ENCODE results near the gene C2CD2. TPM values are rescaled to one million over a fixed set of nuclear protein-coding genes. Genes with fewer than 3 reads are reported as not detected.
"Not testable (repeated sequence)": the region's sequence is repeated elsewhere in the genome, so short reads cannot be mapped to it uniquely, and the experiment has no call there.

The C2CD2 gene
- total RNA-seq, 1 donor from 2014 or later, result 24.8 TPM

DNA sequence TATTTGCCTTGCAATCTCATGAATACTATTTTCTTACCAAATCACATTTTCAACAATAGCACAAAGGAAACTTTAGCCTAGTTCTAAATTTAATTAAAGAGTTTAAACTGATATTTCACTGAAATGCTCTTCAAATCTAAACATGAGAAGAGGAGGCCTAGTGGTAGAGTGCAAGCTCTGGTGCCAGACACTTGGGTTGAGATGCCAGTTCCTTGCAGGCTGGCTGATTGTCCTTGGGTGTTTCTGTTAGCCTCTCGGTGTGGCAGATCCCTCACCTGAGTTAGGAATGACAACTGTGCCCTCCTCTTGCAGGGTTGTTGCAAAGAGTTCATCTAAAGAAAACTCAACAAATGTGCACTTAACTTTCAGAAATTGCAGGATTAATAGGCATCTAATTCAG, 43.8 kb upstream of the C2CD2 start:
- peaks cover 62% of the 10 kb centered on the region for H3K36me3 Mint-ChIP-seq (ENCODE audit: insufficient read depth)
- TF ChIP-seq, protein P1, sequence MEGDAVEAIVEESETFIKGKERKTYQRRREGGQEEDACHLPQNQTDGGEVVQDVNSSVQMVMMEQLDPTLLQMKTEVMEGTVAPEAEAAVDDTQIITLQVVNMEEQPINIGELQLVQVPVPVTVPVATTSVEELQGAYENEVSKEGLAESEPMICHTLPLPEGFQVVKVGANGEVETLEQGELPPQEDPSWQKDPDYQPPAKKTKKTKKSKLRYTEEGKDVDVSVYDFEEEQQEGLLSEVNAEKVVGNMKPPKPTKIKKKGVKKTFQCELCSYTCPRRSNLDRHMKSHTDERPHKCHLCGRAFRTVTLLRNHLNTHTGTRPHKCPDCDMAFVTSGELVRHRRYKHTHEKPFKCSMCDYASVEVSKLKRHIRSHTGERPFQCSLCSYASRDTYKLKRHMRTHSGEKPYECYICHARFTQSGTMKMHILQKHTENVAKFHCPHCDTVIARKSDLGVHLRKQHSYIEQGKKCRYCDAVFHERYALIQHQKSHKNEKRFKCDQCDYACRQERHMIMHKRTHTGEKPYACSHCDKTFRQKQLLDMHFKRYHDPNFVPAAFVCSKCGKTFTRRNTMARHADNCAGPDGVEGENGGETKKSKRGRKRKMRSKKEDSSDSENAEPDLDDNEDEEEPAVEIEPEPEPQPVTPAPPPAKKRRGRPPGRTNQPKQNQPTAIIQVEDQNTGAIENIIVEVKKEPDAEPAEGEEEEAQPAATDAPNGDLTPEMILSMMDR (IDR thresholded peaks at IDR 0.05; ENCODE audit: unreplicated experiment), result no peak
- H3K4me1 Mint-ChIP-seq (ENCODE audit: low read depth), result no peaks in the 10 kb centered on the region
- no peak overlapping the region for H3K4me3 Mint-ChIP-seq (ENCODE audit: low read depth)
- no peak overlapping the region for H3K27ac Mint-ChIP-seq
- no peaks in the 10 kb centered on the region for H3K27me3 Mint-ChIP-seq
- H3K9me3 Mint-ChIP-seq (ENCODE audit: low read depth), result peaks cover 16% of the 10 kb centered on the region
- no peak for DNase-seq (ENCODE audit: low spot score, unreplicated experiment)

DNA sequence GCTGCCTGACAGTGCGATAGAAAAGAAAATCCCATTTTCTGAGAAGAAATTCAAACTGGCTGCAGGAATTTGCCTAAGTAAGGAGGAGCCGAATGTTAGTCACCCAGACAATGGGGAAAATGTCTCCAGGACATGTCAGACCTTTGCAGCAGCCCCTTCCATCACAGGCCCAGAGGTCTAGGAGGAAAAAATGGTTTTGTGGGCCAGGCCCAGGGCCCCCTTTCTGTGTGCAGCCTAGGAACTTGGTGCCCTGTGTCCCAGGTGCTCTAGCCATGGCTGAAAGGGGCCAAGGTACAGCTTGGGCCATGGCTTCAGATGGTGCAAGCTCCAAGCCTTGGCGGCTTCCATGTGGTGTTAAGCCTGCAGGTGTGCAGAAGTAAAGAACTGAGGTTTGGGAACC, 41.8 kb upstream of the C2CD2 start:
- Mint-ChIP-seq H3K27ac (no peak overlapping the region), H3K27me3 (no peaks in the 10 kb centered on the region)

DNA sequence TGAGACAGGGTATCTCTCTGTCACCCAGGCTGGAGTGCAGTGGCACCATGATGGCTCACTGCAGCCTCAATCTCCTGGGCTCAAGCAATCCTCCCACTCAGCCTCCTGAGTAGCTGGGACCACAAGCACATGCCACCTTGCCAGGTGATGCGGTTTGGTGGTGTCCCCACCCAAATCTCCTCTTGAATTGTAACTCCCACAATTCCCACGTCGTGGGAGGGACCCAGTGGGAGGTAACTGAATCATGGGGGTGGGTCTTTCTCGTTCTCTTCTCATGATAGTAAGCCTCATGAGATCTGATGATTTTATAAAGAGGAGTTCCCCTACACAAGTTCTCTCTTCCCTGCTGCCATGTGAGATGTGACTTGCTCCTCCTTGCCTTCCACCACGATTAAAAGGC, 40.8 kb upstream of the C2CD2 start:
- not testable (repeated sequence) for DNase-seq (ENCODE audit: low spot score, unreplicated experiment); H3K27ac Mint-ChIP-seq; H3K27me3 Mint-ChIP-seq; H3K4me3 Mint-ChIP-seq (ENCODE audit: low read depth); H3K4me1 Mint-ChIP-seq (ENCODE audit: low read depth)
- Mint-ChIP-seq H3K36me3 (ENCODE audit: insufficient read depth) (peaks cover 57% of the 10 kb centered on the region), H3K9me3 (ENCODE audit: low read depth) (peaks cover 16% of the 10 kb centered on the region)

More for the DNA sequence above, 41.8 kb upstream of the C2CD2 start:
- Mint-ChIP-seq H3K4me1 (ENCODE audit: low read depth) (no peaks in the 10 kb centered on the region), H3K4me3 (ENCODE audit: low read depth) (no peak overlapping the region), H3K9me3 (ENCODE audit: low read depth) (peaks cover 16% of the 10 kb centered on the region), H3K36me3 (ENCODE audit: insufficient read depth) (peaks cover 61% of the 10 kb centered on the region)
- no peak for DNase-seq (ENCODE audit: low spot score, unreplicated experiment)
- TF ChIP-seq, protein P1 (IDR thresholded peaks at IDR 0.05; ENCODE audit: unreplicated experiment), result no peak

DNA sequence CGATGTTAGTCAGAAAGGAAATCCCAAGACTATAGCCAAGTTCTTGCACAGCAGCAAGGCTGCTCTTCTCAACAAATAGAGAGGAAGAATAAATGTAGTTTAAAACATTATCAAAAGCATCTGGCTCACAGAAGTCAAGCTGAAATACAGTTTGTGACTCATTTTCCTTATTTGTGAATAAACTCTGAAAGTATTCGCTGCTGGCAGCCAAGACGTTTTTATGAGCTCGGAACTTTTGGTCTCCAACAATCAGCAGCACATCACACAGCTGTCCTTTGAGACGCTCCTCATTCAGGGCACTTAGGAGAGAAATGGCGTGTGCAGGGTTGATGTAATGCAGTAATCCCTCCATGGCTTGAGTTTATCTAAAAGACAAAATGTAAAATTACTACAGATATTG, 39.9 kb upstream of the C2CD2 start:
- TF ChIP-seq, protein P1 (IDR thresholded peaks at IDR 0.05; ENCODE audit: unreplicated experiment), result no peak

DNA sequence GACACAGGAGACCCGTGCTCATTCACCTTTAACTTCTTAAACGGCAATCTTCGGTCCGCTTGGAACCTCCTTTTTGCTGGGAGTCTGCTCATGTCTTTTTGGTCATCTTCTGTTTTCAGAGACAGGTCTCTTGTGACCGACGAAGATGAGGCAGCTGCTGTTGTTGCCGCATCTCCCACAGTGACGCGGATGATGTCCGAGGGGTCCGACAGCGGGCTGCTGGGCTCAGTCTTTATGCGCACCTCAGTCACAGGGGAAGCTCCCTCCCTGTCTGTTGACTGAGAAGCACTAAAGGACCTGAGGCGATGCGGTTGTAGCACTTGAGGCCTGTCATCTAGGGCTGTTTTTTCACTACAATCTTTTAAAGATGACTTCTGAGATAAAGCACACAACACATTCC, 38.8 kb upstream of the C2CD2 start:
- H3K27ac Mint-ChIP-seq, result no peak overlapping the region
- TF ChIP-seq, protein P1 (IDR thresholded peaks at IDR 0.05; ENCODE audit: unreplicated experiment), result no peak
- no peak for DNase-seq (ENCODE audit: low spot score, unreplicated experiment)

More for the DNA sequence above, 39.9 kb upstream of the C2CD2 start:
- Mint-ChIP-seq H3K27ac (no peak overlapping the region), H3K27me3 (no peaks in the 10 kb centered on the region), H3K4me1 (ENCODE audit: low read depth) (no peaks in the 10 kb centered on the region), H3K36me3 (ENCODE audit: insufficient read depth) (peaks cover 56% of the 10 kb centered on the region), H3K9me3 (ENCODE audit: low read depth) (peaks cover 16% of the 10 kb centered on the region), H3K4me3 (ENCODE audit: low read depth) (no peak overlapping the region)
- DNase-seq (ENCODE audit: low spot score, unreplicated experiment), result no peak

DNA sequence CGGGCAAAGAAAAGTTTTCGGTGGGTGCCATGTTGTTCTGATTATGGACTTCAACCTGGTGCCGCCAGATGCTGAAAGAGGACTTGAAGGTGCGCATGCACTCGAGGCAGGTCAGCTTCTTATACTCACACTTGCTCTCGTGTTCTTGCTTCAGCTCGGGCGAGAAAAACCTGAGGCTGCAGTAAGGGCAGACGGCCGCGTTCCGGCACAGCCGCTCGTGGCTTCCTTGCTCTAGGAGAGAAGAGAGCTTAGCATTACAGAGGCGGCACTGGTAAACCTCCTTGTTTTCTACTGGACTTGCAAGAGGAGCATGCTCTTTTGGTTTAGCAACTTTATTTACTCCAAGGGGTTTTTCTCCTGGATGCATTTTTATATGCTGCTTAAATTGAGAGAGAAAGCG, 37.8 kb upstream of the C2CD2 start:
- Mint-ChIP-seq H3K4me1 (ENCODE audit: low read depth) (no peaks in the 10 kb centered on the region), H3K4me3 (ENCODE audit: low read depth) (no peak overlapping the region), H3K27me3 (no peaks in the 10 kb centered on the region), H3K9me3 (ENCODE audit: low read depth) (peaks cover 14% of the 10 kb centered on the region), H3K36me3 (ENCODE audit: insufficient read depth) (peaks cover 43% of the 10 kb centered on the region), H3K27ac (no peak overlapping the region)
- TF ChIP-seq, protein P1 (IDR thresholded peaks at IDR 0.05; ENCODE audit: unreplicated experiment), result no peak
- DNase-seq (ENCODE audit: low spot score, unreplicated experiment), result no peak

More for the DNA sequence above, 38.8 kb upstream of the C2CD2 start:
- Mint-ChIP-seq H3K9me3 (ENCODE audit: low read depth) (peaks cover 16% of the 10 kb centered on the region), H3K27me3 (no peaks in the 10 kb centered on the region), H3K36me3 (ENCODE audit: insufficient read depth) (peaks cover 50% of the 10 kb centered on the region), H3K4me1 (ENCODE audit: low read depth) (no peaks in the 10 kb centered on the region), H3K4me3 (ENCODE audit: low read depth) (no peak overlapping the region)
